Prostate gland (tissue), 2 donors: ENCODE results near the gene KERA. TPM values are rescaled to one million over a fixed set of nuclear protein-coding genes. Genes with fewer than 3 reads are reported as not detected.
"Not testable (repeated sequence)": the region's sequence is repeated elsewhere in the genome, so short reads cannot be mapped to it uniquely, and the experiment has no call there.

Experiments
- DNase-seq: peaks from one replicate; pipeline ENCODE4 v3.0.0-alpha.2; 2019; ENCODE audit warnings: low spot score
- H3K27ac ChIP-seq, 2 donors: fragments of 200-600 bp; sonication (generic); 2 replicates each; pipeline ENCODE4 v1.5.1; 2017 to 2019
- H3K27me3 ChIP-seq: fragments of 200-600 bp; sonication (generic); replicated peaks from 2 replicates; pipeline ENCODE4 v1.5.1; 2019; ENCODE audit not compliant: insufficient read depth
- H3K36me3 ChIP-seq, 2 donors: fragments of 200-600 bp; sonication (generic); 1 replicate in 1 of 2; 2 replicates in 1 of 2; pipeline versions ENCODE4 v1.5.1 to v1.8.1; 2017 to 2019
- H3K4me1 ChIP-seq: fragments of 200-600 bp; sonication (generic); replicated peaks from 2 replicates; pipeline ENCODE4 v1.5.1; 2019
- H3K4me3 ChIP-seq, 2 donors: fragments of 200-600 bp; sonication (generic); 2 replicates each; pipeline ENCODE4 v1.5.1; 2017 to 2019
- H3K9me3 ChIP-seq: fragments of 200-600 bp; sonication (generic); 2 replicates; pipeline ENCODE4 v1.5.1; 2017
- CTCF ChIP-seq, 4 experiments: fragments of 200-600 bp in 2 of 4; fragments of 450-650 bp in 2 of 4; sonication (generic) in 2 of 4; IDR thresholded peaks; 1 replicate in 3 of 4; 2 replicates in 1 of 4; pipeline ENCODE4 v1.5.1; 2016 to 2019; ENCODE audit warnings: antibody characterized with exemption in 4 of 4, mild to moderate bottlenecking in 2 of 4, moderate library complexity in 2 of 4
- POLR2A ChIP-seq: fragments of 450-650 bp; IDR thresholded peaks from one replicate; pipeline ENCODE4 v1.6.1; 2016; ENCODE audit warnings: antibody characterized with exemption, mild to moderate bottlenecking
- POLR2AphosphoS5 ChIP-seq: sonication (generic); formaldehyde crosslinking; IDR thresholded peaks from one replicate; pipeline ENCODE4 v1.6.1; 2017; ENCODE audit warnings: antibody characterized with exemption
- WGBS: methylation state at CpG from one replicate; pipeline ENCODE4 v1.1.5; 2018; 5-methylcytosine and 5-hydroxymethylcytosine counted together
- intact Hi-C: fragments of 100-400 bp; cut with DNase I; formaldehyde crosslinking; loops from one replicate; pipeline ENCODE4 v1.14.2; 2022
- total RNA-seq, 2 donors: library from RNA; depleted of rRNA; stranded (reverse); fragments of >200 nt; gene quantifications; one replicate each; pipeline ENCODE4 v1.1.0, GENCODE V29; 2016

The KERA gene
- total RNA-seq, 2 donors from 2014 or later = not detected

GRCh38 chr12:91091916-91092715, 34.3 kb upstream of the KERA start:
- Histone ChIP-seq H3K9me3 (no peaks in the 10 kb centered on the region), H3K36me3 (no peaks in the 10 kb centered on the region), H3K27me3 (no peaks in the 10 kb centered on the region), H3K4me3 (no peak overlapping the region), H3K27ac (no peak overlapping the region), H3K4me1 (no peaks in the 10 kb centered on the region)
- no peak for TF ChIP-seq CTCF (IDR thresholded peaks at IDR 0.05)
- no peak for TF ChIP-seq POLR2AphosphoS5
- intact Hi-C loops = no loop called here
- DNase-seq = no peak
- 80% methylated on average over 6 of the region's 6 CpGs for WGBS

- WGBS = 92% methylated on average over 2 of the region's 2 CpGs
- H3K36me3 ChIP-seq, H3K27me3 ChIP-seq, H3K27ac ChIP-seq, H3K4me3 ChIP-seq, H3K4me1 ChIP-seq, intact Hi-C loops, H3K9me3 ChIP-seq, DNase-seq: not testable (repeated sequence)
Observed at GRCh38 chr12:91089953-91090352, 32.1 kb upstream of the KERA start.

- intact Hi-C loops = no loop called here
Observed at GRCh38 chr12:91080041-91080440, 22.2 kb upstream of the KERA start.

DNA sequence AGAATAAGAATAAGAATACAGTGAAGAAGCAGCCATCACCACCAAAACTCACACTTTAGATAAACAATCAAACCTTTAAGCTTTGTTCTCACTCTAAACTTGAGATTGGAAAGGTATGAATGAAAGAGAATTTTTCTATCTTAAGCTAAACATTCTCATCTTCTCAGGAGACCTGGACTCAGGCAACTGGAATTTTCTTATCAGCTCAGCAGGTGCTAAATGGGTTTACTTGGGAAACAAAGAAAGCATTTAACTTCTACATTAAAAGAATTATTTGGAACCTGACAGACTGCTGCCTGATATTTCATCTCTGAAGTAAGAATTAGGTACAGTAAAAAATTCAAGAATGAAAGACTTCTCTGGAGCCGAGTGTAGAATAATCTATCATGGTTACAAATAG, 20.7 kb upstream of the KERA start:
- TF ChIP-seq CTCF (IDR thresholded peaks at IDR 0.05) = no peak
- no peak for TF ChIP-seq POLR2AphosphoS5
- TF ChIP-seq POLR2A = no peak
- 51% methylated on average over 1 of the region's 1 CpG for WGBS
- Histone ChIP-seq H3K27ac (no peak overlapping the region), H3K4me3 (no peak overlapping the region), H3K27me3 (no peaks in the 10 kb centered on the region), H3K4me1 (no peaks in the 10 kb centered on the region), H3K36me3 (no peaks in the 10 kb centered on the region), H3K9me3 (no peaks in the 10 kb centered on the region)
- intact Hi-C loops = no loop called here
- no peak for DNase-seq

More at GRCh38 chr12:91080041-91080440, 22.2 kb upstream of the KERA start:
- DNase-seq = no peak
- H3K4me3 ChIP-seq = no peak overlapping the region
- H3K9me3 ChIP-seq = no peaks in the 10 kb centered on the region
- no peaks in the 10 kb centered on the region for H3K36me3 ChIP-seq
- no peaks in the 10 kb centered on the region for H3K27me3 ChIP-seq
- H3K4me1 ChIP-seq = no peaks in the 10 kb centered on the region
- TF ChIP-seq CTCF (IDR thresholded peaks at IDR 0.05) (no peak), POLR2AphosphoS5 (no peak), POLR2A (no peak)
- H3K27ac ChIP-seq = no peak overlapping the region
- WGBS = 65% methylated on average over 1 of the region's 1 CpG

DNA sequence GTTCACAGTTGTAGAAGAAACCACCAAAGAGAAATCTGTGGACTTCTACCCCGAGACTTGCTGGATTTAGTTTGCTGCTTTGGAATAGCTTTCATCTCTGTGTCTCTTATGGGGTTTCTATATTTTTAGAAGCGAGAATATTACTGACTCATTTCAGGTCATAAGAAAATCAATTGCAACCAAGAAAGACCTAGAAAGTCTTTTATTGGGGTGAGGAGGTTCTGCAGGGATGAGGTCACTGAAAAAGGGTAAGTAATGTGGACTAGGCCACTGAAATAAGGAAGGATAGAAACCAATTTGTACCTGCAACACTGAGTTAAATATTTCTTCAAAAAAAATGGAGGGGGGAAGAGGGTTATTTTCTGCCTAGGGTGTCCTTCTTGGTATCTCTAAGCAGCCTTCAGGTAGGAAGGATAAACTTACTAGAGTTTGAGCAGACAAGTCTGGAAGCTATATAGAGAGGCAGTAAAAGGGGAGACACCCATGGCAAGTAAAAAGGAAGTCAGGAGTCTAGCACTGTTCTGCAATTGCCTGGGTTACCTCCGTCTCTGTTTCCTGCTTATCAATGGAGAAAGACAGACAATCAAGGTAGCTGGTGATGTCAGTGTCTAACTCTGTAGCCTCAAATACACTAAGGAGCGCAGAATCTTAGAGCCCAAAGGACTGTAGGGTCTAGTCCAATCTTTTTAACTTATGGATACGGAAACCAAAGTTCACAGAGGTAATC, 19.6 kb upstream of the KERA start:
- intact Hi-C loops = no loop called here
- H3K36me3 ChIP-seq = no peaks in the 10 kb centered on the region
- H3K4me1 ChIP-seq = no peaks in the 10 kb centered on the region
- 92% methylated on average over 5 of the region's 5 CpGs for WGBS
- H3K4me3 ChIP-seq = no peak overlapping the region
- no peak overlapping the region for H3K27ac ChIP-seq
- no peaks in the 10 kb centered on the region for H3K27me3 ChIP-seq
- no peak for DNase-seq
- H3K9me3 ChIP-seq = no peaks in the 10 kb centered on the region
- TF ChIP-seq POLR2A (no peak), POLR2AphosphoS5 (no peak), CTCF (IDR thresholded peaks at IDR 0.05) (no peak)
